ENCODE results near the gene DIP2C. TPM values are rescaled to one million over a fixed set of nuclear protein-coding genes. Genes with fewer than 3 reads are reported as not detected.

DIP2C gene
- polyA plus RNA-seq, 3 donors: 0.11 TPM; not detected in 2

GRCh38 chr10:412109-412508 lies 277.4 kb downstream of the DIP2C start:
- Histone ChIP-seq H3K79me2 (ENCODE audit: insufficient read depth, low read length) (no peaks in the 10 kb centered on the region), H3K4me2 (replicated peaks; ENCODE audit: extremely low read depth, low read length, poor library complexity, severe bottlenecking) (no peak overlapping the region), H2AFZ (ENCODE audit: insufficient read depth, low read depth, low read length, poor library complexity, severe bottlenecking) (no peak overlapping the region), H4K20me1 (ENCODE audit: insufficient read depth, low read length) (no peaks in the 10 kb centered on the region), H3K36me3 (replicated peaks in 1 of 2; ENCODE audit: control insufficient read depth in 1 of 2, insufficient read depth in 2 of 2, low read length in 2 of 2) (no peaks in the 10 kb centered on the region), H3K27ac (ENCODE audit: low read depth in 1 of 2, low read length in 2 of 2) (no peak overlapping the region), H3K4me3 (replicated peaks in 1 of 3; ENCODE audit: low read depth in 2 of 3, low read length in 3 of 3) (no peak overlapping the region), H3K9ac (ENCODE audit: insufficient read depth, low read length, poor library complexity, severe bottlenecking) (no peak overlapping the region), H3K4me1 (ENCODE audit: control insufficient read depth in 1 of 2, insufficient read depth in 2 of 2, low read length in 2 of 2) (no peaks in the 10 kb centered on the region), H3K27me3 (ENCODE audit: control insufficient read depth in 2 of 2, insufficient read depth in 2 of 2, low read length in 2 of 2) (no peaks in the 10 kb centered on the region), H3K9me3 (replicated peaks in 1 of 2; ENCODE audit: control insufficient read depth in 1 of 2, insufficient read depth in 1 of 2, low read length in 2 of 2) (no peaks in the 10 kb centered on the region)
- H3K4me3 Mint-ChIP-seq: no peak overlapping the region
- intact Hi-C loops (cut with micrococcal nuclease): no loop called here
- DNase-seq: no peak
- H3K27me3 Mint-ChIP-seq (ENCODE audit: low read depth in 3 of 3): peaks cover 2 to 12% (median 6%) of the 10 kb centered on the region in 3 donors
- no peaks in the 10 kb centered on the region for H3K4me1 Mint-ChIP-seq
- H3K27ac Mint-ChIP-seq: no peak overlapping the region
- no peak for TF ChIP-seq CTCF (IDR thresholded peaks at IDR 0.05)
- H3K9me3 Mint-ChIP-seq: no peaks in the 10 kb centered on the region
- WGBS (ENCODE audit: insufficient coverage): 94% methylated on average over 7 of the region's 10 CpGs
- no peaks in the 10 kb centered on the region for H3K36me3 Mint-ChIP-seq

GRCh38 chr10:411603-412002 lies 277.9 kb downstream of the DIP2C start:
- Histone ChIP-seq H3K4me1 (ENCODE audit: control insufficient read depth in 1 of 2, insufficient read depth in 2 of 2, low read length in 2 of 2) (no peaks in the 10 kb centered on the region), H4K20me1 (ENCODE audit: insufficient read depth, low read length) (no peaks in the 10 kb centered on the region), H3K9me3 (replicated peaks in 1 of 2; ENCODE audit: control insufficient read depth in 1 of 2, insufficient read depth in 1 of 2, low read length in 2 of 2) (no peaks in the 10 kb centered on the region), H3K27ac (ENCODE audit: low read depth in 1 of 2, low read length in 2 of 2) (no peak overlapping the region), H3K27me3 (ENCODE audit: control insufficient read depth in 2 of 2, insufficient read depth in 2 of 2, low read length in 2 of 2) (no peaks in the 10 kb centered on the region), H2AFZ (ENCODE audit: insufficient read depth, low read depth, low read length, poor library complexity, severe bottlenecking) (no peak overlapping the region), H3K4me3 (replicated peaks in 1 of 3; ENCODE audit: low read depth in 2 of 3, low read length in 3 of 3) (no peak overlapping the region), H3K9ac (ENCODE audit: insufficient read depth, low read length, poor library complexity, severe bottlenecking) (no peak overlapping the region), H3K36me3 (replicated peaks in 1 of 2; ENCODE audit: control insufficient read depth in 1 of 2, insufficient read depth in 2 of 2, low read length in 2 of 2) (no peaks in the 10 kb centered on the region), H3K4me2 (replicated peaks; ENCODE audit: extremely low read depth, low read length, poor library complexity, severe bottlenecking) (no peak overlapping the region), H3K79me2 (ENCODE audit: insufficient read depth, low read length) (no peaks in the 10 kb centered on the region)
- TF ChIP-seq CTCF (IDR thresholded peaks at IDR 0.05): no peak
- Mint-ChIP-seq H3K36me3 (no peaks in the 10 kb centered on the region), H3K9me3 (peaks cover 0 to 3% (median 0%) of the 10 kb centered on the region in 7 donors), H3K4me1 (no peaks in the 10 kb centered on the region), H3K27ac (no peak overlapping the region), H3K4me3 (no peak overlapping the region), H3K27me3 (ENCODE audit: low read depth in 3 of 3) (peaks cover 4 to 12% (median 6%) of the 10 kb centered on the region in 3 donors)
- 97% methylated on average over 6 of the region's 13 CpGs for whole genome bisulfite sequencing (ENCODE audit: insufficient coverage)
- no peak for DNase-seq
- intact Hi-C loops (cut with micrococcal nuclease): no loop called here

Measured in CD14-positive monocyte (primary cell).